CD4-positive, alpha-beta T cell treated with Interleukin-2 at 100 ng/mL for 4 hours (primary cell): ENCODE data around the gene ATP8B3.

Experiments used
- DNase-seq: peaks from one replicate; pipeline ENCODE4 v3.0.0-alpha.2; 2020; ENCODE audit warnings: low spot score

ATP8B3 gene

DNA sequence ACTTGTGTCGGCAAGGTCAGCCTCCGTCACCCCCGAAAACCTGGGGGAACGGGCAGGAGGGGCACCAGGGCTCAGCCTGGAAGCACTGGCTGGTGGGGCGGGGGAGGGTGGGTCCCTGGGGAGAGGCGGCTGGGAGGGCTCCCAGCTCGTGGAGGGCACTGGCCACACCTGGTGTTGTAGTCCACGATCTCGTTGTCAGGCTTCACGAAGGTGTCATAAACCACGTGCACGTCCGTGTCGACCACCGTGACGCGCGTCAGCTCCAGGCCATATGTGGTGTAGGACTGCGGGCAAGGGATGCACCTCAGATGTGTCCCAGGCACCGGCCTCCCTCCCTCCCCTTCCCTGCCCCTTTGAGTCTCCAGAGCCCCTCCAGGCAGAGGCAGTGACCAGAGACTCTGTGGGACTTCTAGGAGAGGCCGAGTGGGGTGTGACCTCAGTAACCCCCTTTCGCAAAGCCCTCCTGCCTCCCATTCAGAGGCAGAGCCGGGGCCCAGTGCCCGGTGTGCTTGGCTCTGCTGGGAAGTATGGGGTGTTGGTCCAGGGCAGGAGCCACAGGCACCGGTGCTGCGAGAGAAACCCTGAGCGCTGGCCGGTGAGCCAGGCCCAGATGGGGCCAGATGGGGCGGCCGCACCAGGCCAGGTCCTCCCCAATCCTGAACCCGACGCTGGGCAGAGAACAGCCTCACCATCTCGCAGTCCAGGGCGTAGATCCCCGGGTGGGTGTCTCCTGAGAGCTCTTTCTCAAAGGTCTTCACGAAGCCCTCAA is 4.6 kb upstream of the ATP8B3 start:
- DNase-seq: no peak

- no peak for DNase-seq
Observed at GRCh38 chr19:1815605-1816529, 3.8 kb upstream of the ATP8B3 start.

GRCh38 chr19:1814833-1815604 is 2.9 kb upstream of the ATP8B3 start:
- DNase-seq: no peak

- no peak for DNase-seq
Observed at GRCh38 chr19:1814391-1814790, 2.3 kb upstream of the ATP8B3 start.

GRCh38 chr19:1813192-1814182 is 1.4 kb upstream of the ATP8B3 start:
- no peak for DNase-seq

DNA sequence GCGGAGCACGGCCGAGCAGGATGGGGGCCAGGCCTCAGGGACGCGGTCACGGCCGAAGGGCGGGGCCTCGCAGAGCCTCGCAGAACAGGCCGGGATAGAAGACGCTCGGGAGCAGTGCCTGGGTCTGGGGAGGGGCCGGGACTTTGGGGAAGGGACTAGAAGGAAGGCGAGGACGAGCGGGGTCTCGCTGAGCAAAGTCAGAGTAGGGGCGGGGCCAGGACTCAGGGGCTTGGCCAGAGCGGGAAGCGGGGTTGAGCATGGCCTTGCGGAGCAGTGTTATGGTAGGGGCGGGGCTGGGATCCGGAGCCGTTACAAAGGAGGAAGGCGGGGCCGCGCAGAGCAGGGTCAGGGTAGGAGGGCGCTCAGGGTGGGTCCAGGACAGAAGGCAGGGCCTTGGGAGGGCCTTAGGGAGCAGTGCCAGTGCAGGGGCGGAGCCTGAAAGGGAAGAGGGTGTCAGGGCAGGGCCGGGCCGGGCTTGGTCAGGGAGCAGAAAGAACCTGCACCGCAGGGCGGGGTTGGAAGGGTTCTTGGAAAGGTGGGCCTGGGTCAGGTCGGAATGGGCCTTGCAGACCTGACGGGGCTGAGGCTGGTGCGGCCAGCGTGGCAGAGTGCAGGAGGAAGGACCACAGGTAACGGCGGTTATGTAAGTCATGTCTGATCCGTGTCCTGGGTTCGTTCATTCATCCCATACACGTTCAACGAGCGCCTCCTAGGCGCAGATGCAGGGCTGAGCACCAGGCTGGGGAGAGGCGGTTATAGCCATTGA is 533 bp upstream of the ATP8B3 start:
- DNase-seq: peak; percentile 90

DNA sequence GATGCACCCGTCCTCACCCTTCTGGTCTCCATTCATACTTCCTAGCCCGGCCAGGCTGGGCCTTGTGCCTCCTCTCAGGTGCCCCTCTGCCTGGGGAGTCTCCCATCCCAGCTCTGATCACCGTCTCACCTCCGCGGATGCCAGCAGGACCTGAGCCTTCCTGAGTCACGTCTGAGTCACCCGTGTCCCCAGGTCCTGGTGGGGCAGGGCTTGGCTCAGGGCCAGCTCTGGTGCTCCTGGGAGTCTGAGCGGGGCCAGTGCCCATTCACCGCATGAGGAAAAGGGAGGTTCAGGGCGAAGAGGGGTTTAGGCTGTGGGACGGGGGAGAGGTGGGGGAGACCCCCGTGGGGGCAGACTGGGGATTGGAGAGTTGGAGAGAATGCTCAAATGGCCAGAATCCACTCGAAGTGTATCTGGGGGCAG is 593 bp downstream of the ATP8B3 start:
- DNase-seq: peak; percentile 59

- DNase-seq: no peak
Observed at GRCh38 chr19:1810439-1811160, 1.5 kb downstream of the ATP8B3 start.

GRCh38 chr19:1809678-1810077 is 2.4 kb downstream of the ATP8B3 start:
- DNase-seq: no peak

GRCh38 chr19:1808395-1808731 is 3.7 kb downstream of the ATP8B3 start:
- no peak for DNase-seq

DNA sequence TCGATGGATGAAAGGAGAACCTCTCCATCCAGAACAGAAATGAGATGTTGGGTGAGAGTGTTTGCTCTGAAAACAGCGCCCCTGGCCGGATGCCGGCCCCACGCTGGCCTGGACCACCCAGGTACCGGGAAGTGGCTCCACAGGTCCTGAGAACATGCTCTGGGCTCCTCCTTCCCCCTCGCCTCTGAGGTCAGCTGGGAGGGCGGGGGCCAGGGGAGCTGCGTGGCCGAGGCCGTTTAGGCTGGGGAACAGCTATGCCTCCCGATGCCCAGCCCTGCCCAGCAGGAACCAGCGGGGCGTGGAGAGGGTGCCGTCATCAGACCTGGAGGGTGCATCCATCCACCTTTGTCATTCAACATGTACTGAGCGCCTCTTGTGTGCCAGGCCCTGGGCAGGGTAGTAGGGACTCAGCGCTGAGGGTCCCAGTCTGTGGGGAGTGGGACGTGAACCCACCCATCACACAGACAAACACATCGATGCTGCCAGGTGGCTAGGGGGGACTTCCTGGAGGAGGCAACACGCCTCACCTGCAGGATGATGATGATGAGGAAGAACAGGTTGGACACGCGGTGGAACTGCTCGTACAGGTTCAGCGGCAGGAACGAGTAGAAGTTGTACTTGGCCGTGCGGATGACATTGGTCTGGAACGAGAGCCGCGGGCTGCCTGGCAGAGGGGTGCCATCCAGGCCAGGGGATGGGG is 4.2 kb downstream of the ATP8B3 start:
- no peak for DNase-seq

DNA sequence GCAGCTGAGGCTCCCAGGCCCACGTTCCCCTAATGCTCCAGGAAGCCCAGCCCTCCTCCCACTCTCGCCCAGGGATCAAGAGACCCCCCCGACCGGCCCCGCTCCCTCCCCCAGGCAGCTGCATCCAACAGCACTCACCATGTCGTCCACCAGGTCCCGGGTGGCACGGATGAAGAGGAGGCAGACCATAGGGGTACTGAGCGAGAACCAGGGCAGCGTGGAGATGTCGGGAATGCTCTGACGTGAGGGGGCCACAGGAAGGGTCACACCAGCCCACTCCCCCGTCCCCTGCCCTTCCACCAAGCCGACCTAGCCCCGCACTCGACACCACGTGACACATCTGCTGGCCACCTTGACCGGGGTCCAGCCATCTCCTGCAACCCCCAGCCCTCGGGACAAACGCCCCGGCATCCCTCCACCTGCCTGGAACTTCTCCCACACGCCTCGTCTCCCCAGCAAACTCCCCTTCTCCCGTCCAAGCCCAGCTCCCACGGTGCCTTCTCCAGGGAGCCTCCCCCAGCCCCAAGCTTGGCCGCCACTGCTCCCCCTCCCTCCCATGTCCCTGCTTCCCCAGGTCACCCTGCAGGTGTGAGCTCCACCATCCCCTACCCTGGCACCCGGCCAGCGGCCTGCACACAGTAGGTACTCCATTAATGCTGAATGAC is 4.9 kb downstream of the ATP8B3 start:
- no peak for DNase-seq

DNA sequence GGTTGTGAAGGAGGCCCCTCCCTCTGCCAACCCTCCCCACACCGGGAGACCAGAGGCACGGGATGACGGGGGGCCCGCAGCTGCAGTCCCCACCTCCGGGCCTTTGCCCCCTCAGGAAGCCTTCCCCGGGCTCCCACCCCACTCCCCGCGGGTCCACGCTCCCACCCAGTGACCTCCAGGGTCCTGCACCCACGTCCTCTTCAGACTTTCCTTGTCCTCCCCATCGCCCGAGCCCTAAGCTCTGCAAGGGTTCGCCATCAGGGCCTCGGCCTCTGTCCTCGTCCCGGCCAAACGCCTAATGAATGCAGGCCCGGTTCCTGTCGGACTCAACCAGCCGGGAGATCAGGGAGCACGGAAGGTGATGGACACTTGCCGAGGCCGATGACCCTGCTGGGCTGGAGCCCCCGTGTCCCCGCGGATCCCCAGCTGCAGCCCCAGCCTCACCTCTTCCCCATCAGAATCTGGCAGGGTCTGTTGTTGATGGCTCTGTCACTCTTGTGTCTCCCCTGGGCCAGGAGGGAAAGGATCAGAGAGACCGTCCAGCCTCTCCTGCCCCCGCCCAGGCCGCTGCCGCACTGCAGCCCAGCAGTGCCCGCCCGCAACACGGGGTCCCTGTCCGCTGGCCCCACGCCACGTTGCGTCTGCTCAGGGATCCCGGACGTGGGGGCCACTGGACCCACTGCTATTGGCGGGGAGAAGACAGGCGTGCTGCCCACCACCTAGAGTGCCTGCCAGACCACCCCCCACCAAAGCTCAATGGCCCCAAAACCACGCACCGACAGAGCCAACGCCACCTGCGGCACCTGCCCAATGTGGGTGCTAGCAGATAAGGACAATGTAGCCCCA is 5.7 kb downstream of the ATP8B3 start:
- no peak for DNase-seq

- DNase-seq: no peak
Observed at GRCh38 chr19:1805401-1806183, 6.5 kb downstream of the ATP8B3 start.

- no peak for DNase-seq
Observed at GRCh38 chr19:1804858-1805257, 7.2 kb downstream of the ATP8B3 start.

DNA sequence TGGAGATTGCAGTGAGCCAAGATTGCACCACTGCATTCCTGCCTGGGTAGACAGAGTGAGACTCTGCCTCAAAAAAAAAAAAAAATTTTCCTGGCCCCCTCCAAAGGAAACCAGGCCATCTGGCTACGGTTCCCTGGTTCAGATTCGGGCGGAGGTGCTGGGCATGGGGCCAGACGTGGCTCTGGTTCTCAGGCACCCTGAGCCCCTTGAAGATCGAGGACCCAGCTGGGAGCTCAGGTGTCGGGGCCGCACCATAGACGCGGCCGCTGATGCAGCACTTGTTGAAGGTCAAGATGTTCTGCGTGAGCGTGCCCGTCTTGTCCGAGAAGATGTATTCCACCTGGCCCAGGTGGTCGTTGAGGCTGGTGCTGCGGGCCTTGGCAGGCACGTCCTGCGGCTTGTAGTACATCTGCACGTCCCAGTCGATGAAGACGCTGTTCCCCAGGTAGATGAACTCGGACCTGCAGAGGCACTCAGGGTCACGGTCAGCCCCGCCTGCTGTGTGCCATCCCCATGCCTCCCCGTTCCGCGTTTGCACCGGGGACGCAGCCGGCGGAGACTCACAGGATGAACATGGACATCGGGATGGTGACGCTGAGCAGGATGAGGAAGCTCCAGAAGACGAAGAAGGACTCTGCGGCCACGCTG is 12.3 kb downstream of the ATP8B3 start:
- DNase-seq: no peak
